ENCODE results near the gene ZBED2. TPM values are rescaled to one million over a fixed set of nuclear protein-coding genes. Genes with fewer than 3 reads are reported as not detected.

ZBED2 gene
- total RNA-seq, 4 donors from 2014 or later: not detected

GRCh38 chr3:111593666-111594065 lies 1.5 kb downstream of the ZBED2 start:
- no peak for TF ChIP-seq CTCF (IDR thresholded peaks at IDR 0.05; ENCODE audit: low read depth)

DNA sequence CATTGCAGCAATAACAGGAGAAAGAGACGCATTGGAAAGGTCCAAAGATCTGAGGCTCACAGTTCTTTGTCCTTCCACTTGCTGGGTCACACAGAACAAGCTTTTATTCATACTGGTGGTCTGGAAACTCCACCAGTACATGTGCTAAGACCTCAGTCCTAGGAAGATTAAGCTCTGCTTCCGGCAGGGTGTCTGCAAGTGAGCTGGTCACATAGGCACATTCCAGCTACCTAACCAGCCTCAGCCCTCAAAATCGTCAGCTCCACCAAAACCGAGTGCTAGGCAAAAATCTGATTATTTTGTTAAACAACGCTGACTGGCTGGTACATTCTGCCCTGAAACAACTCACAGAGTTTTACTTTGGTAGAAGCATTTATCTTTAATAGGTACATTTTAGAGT lies 2.2 kb downstream of the ZBED2 start:
- no peak for TF ChIP-seq CTCF (IDR thresholded peaks at IDR 0.05; ENCODE audit: low read depth)

DNA sequence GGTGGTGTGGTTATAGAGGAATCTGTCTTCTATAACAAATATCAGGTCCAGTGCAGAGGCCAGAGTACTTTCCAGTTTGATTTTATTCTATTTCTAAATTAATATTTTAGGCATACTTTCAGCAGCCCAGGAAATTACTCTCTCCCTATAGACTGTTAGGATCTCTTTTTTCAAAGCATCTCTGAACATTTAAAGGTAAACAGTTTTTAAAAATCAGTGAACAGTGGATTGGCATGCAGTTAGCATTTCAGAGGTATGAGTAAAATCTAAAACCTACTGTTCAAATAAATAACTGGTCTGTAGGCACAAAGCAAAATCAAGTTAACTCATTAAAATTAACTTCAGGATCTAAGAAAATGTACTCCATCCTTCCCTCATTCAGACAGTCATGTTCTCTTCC lies 3.0 kb downstream of the ZBED2 start:
- TF ChIP-seq CTCF (IDR thresholded peaks at IDR 0.05; ENCODE audit: low read depth): no peak

GRCh38 chr3:111591555-111591954 lies 3.6 kb downstream of the ZBED2 start:
- TF ChIP-seq CTCF (IDR thresholded peaks at IDR 0.05; ENCODE audit: low read depth): no peak

GRCh38 chr3:111590143-111590491 lies 5.0 kb downstream of the ZBED2 start:
- no peak for TF ChIP-seq CTCF (IDR thresholded peaks at IDR 0.05; ENCODE audit: low read depth)

DNA sequence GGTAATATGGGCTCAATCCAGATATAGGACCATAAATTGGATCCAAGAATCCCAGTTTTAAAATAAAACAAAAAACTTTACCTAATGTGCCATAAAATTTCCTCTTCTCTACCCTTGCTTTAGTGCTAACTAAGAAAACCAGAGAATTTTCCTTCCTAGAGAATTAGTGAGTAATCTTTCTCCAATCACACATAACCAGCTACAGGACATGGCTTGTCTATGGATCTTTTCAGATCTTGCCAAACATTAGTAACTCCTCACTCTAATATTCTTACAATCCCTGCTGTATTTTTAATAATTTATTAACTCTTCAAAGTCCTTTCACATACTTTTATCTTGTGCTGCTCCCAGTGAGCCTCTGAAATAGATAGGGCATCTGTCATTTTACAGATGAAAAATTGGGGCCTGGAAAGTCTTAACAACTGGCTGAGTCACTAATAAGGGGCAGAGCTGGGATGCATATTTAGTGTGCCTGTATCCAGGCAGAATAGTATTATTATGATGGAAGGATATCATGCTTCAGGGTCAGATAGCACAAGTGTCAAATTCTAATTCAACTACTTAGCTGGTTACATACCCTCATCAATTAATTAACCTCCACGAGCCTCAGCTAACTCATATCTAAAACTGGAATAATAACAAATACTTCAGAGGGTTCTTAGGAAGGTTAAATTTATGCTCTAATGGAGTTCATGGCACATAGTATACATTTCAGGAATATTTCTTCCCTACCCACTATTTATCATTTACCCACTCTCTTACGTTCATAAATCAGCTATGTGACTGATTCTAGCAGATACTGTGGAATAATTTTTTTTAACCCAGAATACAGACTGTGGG lies 5.6 kb downstream of the ZBED2 start:
- no peak for TF ChIP-seq CTCF (IDR thresholded peaks at IDR 0.05; ENCODE audit: low read depth)

- TF ChIP-seq CTCF (IDR thresholded peaks at IDR 0.05; ENCODE audit: low read depth): no peak
These were observed 6.6 kb downstream of the ZBED2 start for GRCh38 chr3:111588527-111588926.

Data from subcutaneous adipose tissue (tissue), 4 donors.